B cell (primary cell): ENCODE results near the gene CBARP.

Source experiments
- CTCF ChIP-seq: fragments of 200-600 bp; IDR thresholded peaks from one replicate; pipeline ENCODE4 v1.8.0; 2022; ENCODE audit warnings: antibody characterized with exemption, mild to moderate bottlenecking
- EZH2 ChIP-seq: IDR thresholded peaks from 2 replicates; pipeline ENCODE4 v1.6.1; 2012; ENCODE audit warnings: borderline replicate concordance, low read depth, mild to moderate bottlenecking, moderate library complexity, low read length; ENCODE audit not compliant: insufficient read depth, poor library complexity, severe bottlenecking

- TF ChIP-seq CTCF (no peak), EZH2 (no peak)
These were observed 30.6 kb upstream of the CBARP start for GRCh38 chr19:1268226-1269064.
